SK-N-SH treated with all-trans-retinoic acid at 6 μM for 48 hours (cell line): ENCODE measurements around the gene MTNR1A.

Experiments
- BACH2 ChIP-seq: fragments of 250-450 bp; sonication (Bioruptor Pico); IDR thresholded peaks from 2 replicates; pipeline ENCODE4 v1.9.0; 2021; ENCODE audit warnings: mild to moderate bottlenecking, borderline replicate concordance
- OSR1 ChIP-seq: fragments of 250-450 bp; sonication (Bioruptor Pico); IDR thresholded peaks from 2 replicates; pipeline ENCODE4 v1.8.0; 2022; ENCODE audit warnings: moderate library complexity, mild to moderate bottlenecking, inconsistent platforms
- PPARA ChIP-seq: fragments of 250-450 bp; sonication (Bioruptor Pico); IDR thresholded peaks from 2 replicates; pipeline ENCODE4 v1.5.0; 2020; ENCODE audit warnings: mild to moderate bottlenecking, borderline replicate concordance
- RARB ChIP-seq: fragments of 250-450 bp; sonication (Bioruptor Pico); IDR thresholded peaks from 2 replicates; pipeline ENCODE4 v1.8.0; 2021; ENCODE audit warnings: mild to moderate bottlenecking, moderate library complexity
- TCF4 ChIP-seq: fragments of 250-450 bp; sonication (Bioruptor Pico); IDR thresholded peaks from 2 replicates; pipeline ENCODE4 v1.8.0; 2021; ENCODE audit warnings: mild to moderate bottlenecking, moderate library complexity, borderline replicate concordance
- ZFP3 ChIP-seq: fragments of 250-450 bp; sonication (Bioruptor Pico); IDR thresholded peaks from 2 replicates; pipeline ENCODE4 v1.5.0; 2020; ENCODE audit warnings: mild to moderate bottlenecking, moderate library complexity
- ZFP30 ChIP-seq: fragments of 450-650 bp; formaldehyde crosslinking; IDR thresholded peaks from 2 replicates; pipeline ENCODE4 v1.5.0; 2022; ENCODE audit warnings: mild to moderate bottlenecking, moderate library complexity
- ZNF565 ChIP-seq: fragments of 450-650 bp; formaldehyde crosslinking; conservative IDR thresholded peaks from 2 replicates; pipeline ENCODE4 v1.5.0; 2020; ENCODE audit warnings: low read depth, mild to moderate bottlenecking, moderate library complexity
- ZNF70 ChIP-seq: fragments of 450-650 bp; formaldehyde crosslinking; IDR thresholded peaks from 2 replicates; pipeline ENCODE4 v1.5.0; 2020; ENCODE audit warnings: mild to moderate bottlenecking, moderate library complexity
- TF ChIP-seq, protein P1 (sequence below): fragments of 250-450 bp; sonication (Bioruptor Pico); IDR thresholded peaks from 2 replicates; pipeline ENCODE4 v1.8.0; 2020; ENCODE audit warnings: mild to moderate bottlenecking, moderate library complexity, borderline replicate concordance
- TF ChIP-seq, protein P2 (sequence below): fragments of 250-450 bp; sonication (Bioruptor Pico); IDR thresholded peaks from 2 replicates; pipeline ENCODE4 v1.5.1; 2020; ENCODE audit warnings: low read depth, mild to moderate bottlenecking, moderate library complexity

DNA sequence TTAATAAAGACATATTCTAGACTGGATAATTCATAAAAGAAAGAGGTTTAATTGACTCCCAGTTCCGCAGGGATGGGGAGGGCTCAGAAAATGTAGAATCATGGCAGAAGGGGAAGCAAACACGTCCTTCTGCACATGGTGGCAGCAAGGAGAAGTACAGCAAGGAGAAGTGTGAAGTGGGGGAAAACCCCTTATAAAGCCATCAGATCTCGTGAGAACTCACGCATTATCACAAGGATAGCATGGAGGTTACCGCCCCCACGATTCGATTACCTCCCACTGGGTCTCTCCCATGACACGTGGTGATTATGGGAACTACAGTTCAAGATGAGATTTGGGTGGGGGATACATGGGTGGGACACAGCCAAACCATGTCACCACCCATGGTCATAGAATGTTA lies 58.3 kb downstream of the MTNR1A start:
- TF ChIP-seq RARB (CRISPR knock-in tag) (no peak), OSR1 (CRISPR knock-in tag) (no peak), PPARA (no peak), TCF4 (CRISPR knock-in tag) (no peak), ZFP30 (no peak), ZNF565 (no peak), ZFP3 (no peak), ZNF70 (CRISPR knock-in tag) (no peak), BACH2 (no peak)
- TF ChIP-seq, protein P1, sequence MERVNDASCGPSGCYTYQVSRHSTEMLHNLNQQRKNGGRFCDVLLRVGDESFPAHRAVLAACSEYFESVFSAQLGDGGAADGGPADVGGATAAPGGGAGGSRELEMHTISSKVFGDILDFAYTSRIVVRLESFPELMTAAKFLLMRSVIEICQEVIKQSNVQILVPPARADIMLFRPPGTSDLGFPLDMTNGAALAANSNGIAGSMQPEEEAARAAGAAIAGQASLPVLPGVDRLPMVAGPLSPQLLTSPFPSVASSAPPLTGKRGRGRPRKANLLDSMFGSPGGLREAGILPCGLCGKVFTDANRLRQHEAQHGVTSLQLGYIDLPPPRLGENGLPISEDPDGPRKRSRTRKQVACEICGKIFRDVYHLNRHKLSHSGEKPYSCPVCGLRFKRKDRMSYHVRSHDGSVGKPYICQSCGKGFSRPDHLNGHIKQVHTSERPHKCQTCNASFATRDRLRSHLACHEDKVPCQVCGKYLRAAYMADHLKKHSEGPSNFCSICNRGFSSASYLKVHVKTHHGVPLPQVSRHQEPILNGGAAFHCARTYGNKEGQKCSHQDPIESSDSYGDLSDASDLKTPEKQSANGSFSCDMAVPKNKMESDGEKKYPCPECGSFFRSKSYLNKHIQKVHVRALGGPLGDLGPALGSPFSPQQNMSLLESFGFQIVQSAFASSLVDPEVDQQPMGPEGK (CRISPR knock-in tag): no peak
- TF ChIP-seq, protein P2, sequence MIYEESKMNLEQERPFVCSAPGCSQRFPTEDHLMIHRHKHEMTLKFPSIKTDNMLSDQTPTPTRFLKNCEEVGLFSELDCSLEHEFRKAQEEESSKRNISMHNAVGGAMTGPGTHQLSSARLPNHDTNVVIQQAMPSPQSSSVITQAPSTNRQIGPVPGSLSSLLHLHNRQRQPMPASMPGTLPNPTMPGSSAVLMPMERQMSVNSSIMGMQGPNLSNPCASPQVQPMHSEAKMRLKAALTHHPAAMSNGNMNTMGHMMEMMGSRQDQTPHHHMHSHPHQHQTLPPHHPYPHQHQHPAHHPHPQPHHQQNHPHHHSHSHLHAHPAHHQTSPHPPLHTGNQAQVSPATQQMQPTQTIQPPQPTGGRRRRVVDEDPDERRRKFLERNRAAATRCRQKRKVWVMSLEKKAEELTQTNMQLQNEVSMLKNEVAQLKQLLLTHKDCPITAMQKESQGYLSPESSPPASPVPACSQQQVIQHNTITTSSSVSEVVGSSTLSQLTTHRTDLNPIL (CRISPR knock-in tag): no peak
